MM.1S (cell line): Measurements from ENCODE around the gene PRMT5.

Experiments
- DNase-seq: peaks from one replicate; pipeline ENCODE4 v3.0.0-alpha.2; 2015
- H2AFZ ChIP-seq: fragments of 300-600 bp; sonication (generic); 2 replicates; pipeline ENCODE4 v1.6.0; 2016; ENCODE audit warnings: antibody characterized with exemption, low read length
- H3F3A ChIP-seq: fragments of 300-600 bp; sonication (generic); 2 replicates; pipeline ENCODE4 v1.6.1; 2016; ENCODE audit warnings: mild to moderate bottlenecking, antibody characterized with exemption, low read length, moderate library complexity, mixed read lengths; ENCODE audit not compliant: insufficient read depth
- H3K27ac ChIP-seq: fragments of 300-600 bp; sonication (generic); 2 replicates; pipeline ENCODE4 v1.5.1; 2016; ENCODE audit warnings: mild to moderate bottlenecking, low read length
- H3K27me3 ChIP-seq: fragments of 300-600 bp; sonication (generic); replicated peaks from 2 replicates; pipeline ENCODE4 v1.6.0; 2016; ENCODE audit warnings: low read length; ENCODE audit not compliant: insufficient read depth
- H3K36me3 ChIP-seq: fragments of 300-600 bp; sonication (generic); replicated peaks from 2 replicates; pipeline ENCODE4 v1.6.1; 2016; ENCODE audit warnings: mild to moderate bottlenecking, low read length, mixed read lengths; ENCODE audit not compliant: insufficient read depth
- H3K4me1 ChIP-seq: fragments of 300-600 bp; sonication (generic); 2 replicates; pipeline ENCODE4 v1.6.1; 2016; ENCODE audit warnings: low read length, mixed read lengths
- H3K4me2 ChIP-seq: fragments of 300-600 bp; sonication (generic); 2 replicates; pipeline ENCODE4 v1.6.0; 2016; ENCODE audit warnings: low read depth, low read length
- H3K4me3 ChIP-seq: fragments of 300-600 bp; sonication (generic); 2 replicates; pipeline ENCODE4 v1.5.1; 2016; ENCODE audit warnings: low read length, mixed read lengths
- H3K79me2 ChIP-seq: fragments of 300-600 bp; sonication (generic); 2 replicates; pipeline ENCODE4 v1.6.1; 2016; ENCODE audit warnings: mixed run types, low read length, mixed read lengths
- H3K9ac ChIP-seq: fragments of 300-600 bp; sonication (generic); 2 replicates; pipeline ENCODE4 v1.6.1; 2016; ENCODE audit warnings: low read length, mixed read lengths
- H3K9me2 ChIP-seq: fragments of 300-600 bp; sonication (generic); replicated peaks from 2 replicates; pipeline ENCODE4 v1.6.1; 2016; ENCODE audit warnings: mild to moderate bottlenecking, low read length, mixed read lengths; ENCODE audit not compliant: insufficient read depth
- H3K9me3 ChIP-seq: fragments of 300-600 bp; sonication (generic); replicated peaks from 2 replicates; pipeline ENCODE4 v1.6.1; 2016; ENCODE audit warnings: mild to moderate bottlenecking, low read length, mixed read lengths; ENCODE audit not compliant: insufficient read depth
- H4K20me1 ChIP-seq: fragments of 300-600 bp; sonication (generic); 2 replicates; pipeline ENCODE4 v1.6.1; 2016; ENCODE audit warnings: mild to moderate bottlenecking, low read length, moderate library complexity, mixed read lengths; ENCODE audit not compliant: insufficient read depth
- EZH2 ChIP-seq: fragments of 300-600 bp; sonication (generic); optimal IDR thresholded peaks from 2 replicates; pipeline ENCODE3; 2017; ENCODE audit warnings: low read depth, mild to moderate bottlenecking, antibody characterized with exemption, low read length, mixed read lengths
- EZH2phosphoT487 ChIP-seq: fragments of 300-600 bp; sonication (generic); IDR thresholded peaks from 2 replicates; pipeline ENCODE4 v1.6.1; 2018; ENCODE audit warnings: antibody characterized with exemption, low read length
- TF ChIP-seq, protein P1 (sequence below): fragments of 300-600 bp; sonication (generic); IDR thresholded peaks from 2 replicates; pipeline ENCODE4 v1.5.1; 2016; ENCODE audit warnings: antibody characterized with exemption, low read length, mixed read lengths

Gene PRMT5

DNA sequence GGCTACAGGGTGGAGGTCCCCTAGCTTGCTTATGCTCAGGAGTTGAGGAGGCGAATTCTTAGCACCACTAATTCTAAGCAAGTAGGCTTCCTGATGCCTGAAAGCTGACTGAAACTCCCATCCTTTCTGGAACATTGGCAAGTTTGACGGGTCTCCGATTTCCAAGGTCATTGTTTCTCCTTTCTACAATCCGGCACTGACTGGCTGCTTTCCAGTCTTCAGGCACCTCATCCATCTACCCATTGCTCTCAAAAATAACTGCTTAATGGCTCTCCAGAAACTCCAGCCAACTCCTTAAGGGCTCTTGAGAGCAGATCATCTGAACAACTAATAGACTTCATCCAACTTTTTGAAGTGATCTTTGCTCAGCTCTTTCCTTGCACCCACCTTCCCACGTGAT lies 32.8 kb downstream of the PRMT5 start:
- DNase-seq, result no peak

DNA sequence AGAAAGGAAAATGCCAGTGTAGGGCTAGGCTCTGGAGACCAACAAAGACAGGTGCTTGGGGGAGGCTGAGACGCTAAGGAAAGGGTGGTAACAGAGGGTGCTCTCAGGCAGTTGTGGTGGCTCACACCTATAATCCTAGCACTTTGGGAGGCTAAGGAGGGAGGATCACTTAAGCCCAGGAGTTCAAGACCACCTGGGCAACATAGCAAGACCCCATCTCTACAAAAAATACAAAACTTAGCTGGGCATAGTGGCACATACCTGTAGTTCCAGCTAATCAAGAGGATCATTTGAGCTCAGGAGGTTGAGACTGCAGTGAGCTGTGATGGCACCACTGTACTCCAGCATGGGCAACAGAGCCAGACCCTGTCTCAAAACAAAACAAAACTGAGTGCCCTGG lies 33.8 kb downstream of the PRMT5 start:
- H2AFZ ChIP-seq, result no peak overlapping the region
- no peaks in the 10 kb centered on the region for H3K4me1 ChIP-seq
- no peak for DNase-seq
- no peaks in the 10 kb centered on the region for H3K79me2 ChIP-seq
- no peaks in the 10 kb centered on the region for H3F3A ChIP-seq
- no peak overlapping the region for H3K9ac ChIP-seq
- H3K4me2 ChIP-seq, result no peak overlapping the region
- H3K36me3 ChIP-seq, result no peaks in the 10 kb centered on the region
- no peaks in the 10 kb centered on the region for H4K20me1 ChIP-seq
- no peaks in the 10 kb centered on the region for H3K9me2 ChIP-seq
- H3K4me3 ChIP-seq, result no peak overlapping the region
- H3K27ac ChIP-seq, result no peak overlapping the region
- H3K27me3 ChIP-seq, result no peaks in the 10 kb centered on the region
- no peaks in the 10 kb centered on the region for H3K9me3 ChIP-seq
- TF ChIP-seq, protein P1, sequence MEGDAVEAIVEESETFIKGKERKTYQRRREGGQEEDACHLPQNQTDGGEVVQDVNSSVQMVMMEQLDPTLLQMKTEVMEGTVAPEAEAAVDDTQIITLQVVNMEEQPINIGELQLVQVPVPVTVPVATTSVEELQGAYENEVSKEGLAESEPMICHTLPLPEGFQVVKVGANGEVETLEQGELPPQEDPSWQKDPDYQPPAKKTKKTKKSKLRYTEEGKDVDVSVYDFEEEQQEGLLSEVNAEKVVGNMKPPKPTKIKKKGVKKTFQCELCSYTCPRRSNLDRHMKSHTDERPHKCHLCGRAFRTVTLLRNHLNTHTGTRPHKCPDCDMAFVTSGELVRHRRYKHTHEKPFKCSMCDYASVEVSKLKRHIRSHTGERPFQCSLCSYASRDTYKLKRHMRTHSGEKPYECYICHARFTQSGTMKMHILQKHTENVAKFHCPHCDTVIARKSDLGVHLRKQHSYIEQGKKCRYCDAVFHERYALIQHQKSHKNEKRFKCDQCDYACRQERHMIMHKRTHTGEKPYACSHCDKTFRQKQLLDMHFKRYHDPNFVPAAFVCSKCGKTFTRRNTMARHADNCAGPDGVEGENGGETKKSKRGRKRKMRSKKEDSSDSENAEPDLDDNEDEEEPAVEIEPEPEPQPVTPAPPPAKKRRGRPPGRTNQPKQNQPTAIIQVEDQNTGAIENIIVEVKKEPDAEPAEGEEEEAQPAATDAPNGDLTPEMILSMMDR, result no peak
- TF ChIP-seq EZH2, result no peak

More for the DNA sequence above, 32.8 kb downstream of the PRMT5 start:
- Histone ChIP-seq H3K4me3 (no peak overlapping the region), H3K27me3 (no peaks in the 10 kb centered on the region), H2AFZ (no peak overlapping the region), H3K4me2 (no peak overlapping the region), H3K4me1 (no peaks in the 10 kb centered on the region), H3K36me3 (no peaks in the 10 kb centered on the region), H3F3A (no peaks in the 10 kb centered on the region), H3K27ac (no peak overlapping the region), H3K9me2 (no peaks in the 10 kb centered on the region), H4K20me1 (no peaks in the 10 kb centered on the region), H3K9ac (no peak overlapping the region), H3K79me2 (no peaks in the 10 kb centered on the region), H3K9me3 (no peaks in the 10 kb centered on the region)
- TF ChIP-seq EZH2, result no peak
- TF ChIP-seq, protein P1, result no peak
- TF ChIP-seq EZH2phosphoT487, result no peak

DNA sequence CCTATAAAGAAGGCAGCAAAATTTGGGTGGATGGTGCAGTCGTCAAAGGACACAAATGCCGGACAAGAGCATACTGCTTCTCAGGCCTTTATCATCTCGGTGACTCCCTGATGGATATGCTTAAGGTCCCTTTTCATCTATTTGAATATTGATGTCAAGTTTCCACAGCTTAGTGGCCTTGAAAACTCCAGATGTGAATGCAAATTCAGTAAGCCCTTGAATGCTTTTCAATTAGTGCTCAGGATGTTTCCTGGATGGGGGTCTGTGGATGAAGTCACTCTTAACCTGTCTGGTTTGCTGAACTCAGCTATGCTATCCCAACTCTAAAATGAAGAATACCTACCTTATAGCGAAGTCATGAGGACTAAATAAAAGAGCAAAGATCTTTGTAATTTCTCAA lies 35.5 kb downstream of the PRMT5 start:
- no peaks in the 10 kb centered on the region for H3K9me3 ChIP-seq
- H3K4me2 ChIP-seq, result no peak overlapping the region
- no peaks in the 10 kb centered on the region for H4K20me1 ChIP-seq
- TF ChIP-seq EZH2 (no peak), EZH2phosphoT487 (no peak)
- TF ChIP-seq, protein P1, result no peak
- no peaks in the 10 kb centered on the region for H3K36me3 ChIP-seq
- DNase-seq, result no peak
- H3K27ac ChIP-seq, result no peak overlapping the region
- no peaks in the 10 kb centered on the region for H3K27me3 ChIP-seq
- no peaks in the 10 kb centered on the region for H3K4me1 ChIP-seq
- no peak overlapping the region for H3K4me3 ChIP-seq
- H3K79me2 ChIP-seq, result no peaks in the 10 kb centered on the region
- H3K9ac ChIP-seq, result no peak overlapping the region
- H2AFZ ChIP-seq, result no peak overlapping the region
- no peaks in the 10 kb centered on the region for H3K9me2 ChIP-seq
- 0 out of 2 replicates have a peak, but pooled peaks cover 3% of the 10 kb centered on the region for H3F3A ChIP-seq
